ENCODE data around the gene DNAJB7.

DNA sequence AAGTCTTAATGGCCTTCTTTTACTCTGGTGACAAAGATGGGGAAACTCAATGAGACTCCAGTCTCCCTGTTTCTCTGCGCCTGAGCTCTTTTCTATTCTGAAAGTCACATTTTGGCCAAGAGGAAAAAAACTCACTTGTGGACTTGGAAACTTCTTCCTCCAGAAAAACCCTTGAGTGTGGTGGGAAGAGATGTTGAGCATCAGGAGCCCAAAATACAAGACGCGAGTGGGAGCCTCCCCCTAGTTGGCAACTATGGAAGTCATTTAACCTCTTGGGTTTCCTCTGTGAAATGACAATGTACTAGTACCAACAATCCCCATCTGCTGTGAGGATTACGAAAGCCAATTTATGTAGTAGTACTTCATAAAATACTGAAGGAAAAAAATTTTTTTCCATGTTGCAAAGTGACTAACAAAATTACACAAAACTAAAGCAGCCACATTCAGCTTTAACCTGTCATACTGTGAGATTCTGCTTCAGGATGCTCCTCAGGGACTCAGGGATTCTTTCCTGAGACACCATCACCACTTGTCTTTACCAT is 42.2 kb downstream of the DNAJB7 start:
- TF ChIP-seq, protein P1, sequence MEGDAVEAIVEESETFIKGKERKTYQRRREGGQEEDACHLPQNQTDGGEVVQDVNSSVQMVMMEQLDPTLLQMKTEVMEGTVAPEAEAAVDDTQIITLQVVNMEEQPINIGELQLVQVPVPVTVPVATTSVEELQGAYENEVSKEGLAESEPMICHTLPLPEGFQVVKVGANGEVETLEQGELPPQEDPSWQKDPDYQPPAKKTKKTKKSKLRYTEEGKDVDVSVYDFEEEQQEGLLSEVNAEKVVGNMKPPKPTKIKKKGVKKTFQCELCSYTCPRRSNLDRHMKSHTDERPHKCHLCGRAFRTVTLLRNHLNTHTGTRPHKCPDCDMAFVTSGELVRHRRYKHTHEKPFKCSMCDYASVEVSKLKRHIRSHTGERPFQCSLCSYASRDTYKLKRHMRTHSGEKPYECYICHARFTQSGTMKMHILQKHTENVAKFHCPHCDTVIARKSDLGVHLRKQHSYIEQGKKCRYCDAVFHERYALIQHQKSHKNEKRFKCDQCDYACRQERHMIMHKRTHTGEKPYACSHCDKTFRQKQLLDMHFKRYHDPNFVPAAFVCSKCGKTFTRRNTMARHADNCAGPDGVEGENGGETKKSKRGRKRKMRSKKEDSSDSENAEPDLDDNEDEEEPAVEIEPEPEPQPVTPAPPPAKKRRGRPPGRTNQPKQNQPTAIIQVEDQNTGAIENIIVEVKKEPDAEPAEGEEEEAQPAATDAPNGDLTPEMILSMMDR (IDR thresholded peaks at IDR 0.05), result peak in 2 of 6 experiments; percentile 3 to 11
- TF ChIP-seq POLR2A (IDR thresholded peaks at IDR 0.05), result no peak
